IMR-90 (cell line): Measurements from ENCODE around the gene LINGO4.

ENCODE experiments used
- BHLHE40 ChIP-seq: fragments of 150-350 bp; IDR thresholded peaks from 2 replicates; pipeline ENCODE4 v1.6.1; 2016; ENCODE audit warnings: mild to moderate bottlenecking, low read depth, low read length
- CEBPB ChIP-seq: IDR thresholded peaks from 2 replicates; pipeline ENCODE4 v1.6.1; 2012; ENCODE audit warnings: low read depth, low read length, improper control_type of control experiment
- CHD1 ChIP-seq: IDR thresholded peaks from 2 replicates; pipeline ENCODE4 v1.6.1; 2012; ENCODE audit warnings: low read depth, low read length, improper control_type of control experiment
- CTCF ChIP-seq: conservative IDR thresholded peaks from 2 replicates; pipeline ENCODE4 v1.5.1; 2012; ENCODE audit warnings: mild to moderate bottlenecking, low read depth, low read length, improper control_type of control experiment
- ELK1 ChIP-seq: fragments of 150-350 bp; IDR thresholded peaks from 2 replicates; pipeline ENCODE4 v1.6.1; 2016; ENCODE audit warnings: low read depth, mild to moderate bottlenecking, low read length, moderate library complexity, borderline replicate concordance
- MAFK ChIP-seq: IDR thresholded peaks from 2 replicates; pipeline ENCODE4 v1.6.1; 2012; ENCODE audit warnings: low read depth, low read length, improper control_type of control experiment
- MAZ ChIP-seq: IDR thresholded peaks from 2 replicates; pipeline ENCODE4 v1.6.1; 2012; ENCODE audit warnings: low read depth, mild to moderate bottlenecking, low read length, improper control_type of control experiment, moderate library complexity, borderline replicate concordance
- NFE2L2 ChIP-seq: fragments of 150-350 bp; IDR thresholded peaks from 2 replicates; pipeline ENCODE4 v1.6.1; 2016; ENCODE audit warnings: low read depth, mild to moderate bottlenecking, low read length
- POLR2A ChIP-seq: IDR thresholded peaks from 2 replicates; pipeline ENCODE4 v1.6.1; 2012; ENCODE audit warnings: mild to moderate bottlenecking, low read depth, low read length
- RAD21 ChIP-seq: IDR thresholded peaks from 2 replicates; pipeline ENCODE4 v1.6.1; 2012; ENCODE audit warnings: low read length, improper control_type of control experiment
- RCOR1 ChIP-seq: IDR thresholded peaks from 2 replicates; pipeline ENCODE4 v1.6.1; 2012; ENCODE audit warnings: mild to moderate bottlenecking, low read length, improper control_type of control experiment; ENCODE audit not compliant: insufficient replicate concordance
- RFX5 ChIP-seq: IDR thresholded peaks from 2 replicates; pipeline ENCODE4 v1.8.0; 2012; ENCODE audit warnings: low read depth, mild to moderate bottlenecking, low read length, moderate library complexity
- USF2 ChIP-seq: fragments of 150-350 bp; IDR thresholded peaks from 2 replicates; pipeline ENCODE4 v1.6.1; 2017; ENCODE audit warnings: mild to moderate bottlenecking, antibody characterized with exemption, low read length, low read depth

GRCh38 chr1:151807766-151808165, 2.5 kb upstream of the LINGO4 start:
- TF ChIP-seq RCOR1 (no peak), RFX5 (no peak), MAFK (no peak), CTCF (no peak), RAD21 (no peak), USF2 (no peak), POLR2A (no peak), MAZ (no peak), NFE2L2 (no peak), CEBPB (no peak), CHD1 (no peak), ELK1 (no peak), BHLHE40 (no peak)
